GM19035 (cell line): ENCODE data around the gene DCST2.
"Not testable (repeated sequence)": the region's sequence is repeated elsewhere in the genome, so short reads cannot be mapped to it uniquely, and the experiment has no call there.

ENCODE experiments used
- ATAC-seq: cut with Tn5 transposase; IDR thresholded peaks from one replicate; pipeline ENCODE4 v1.9.1; 2021; ENCODE audit not compliant: unreplicated experiment

Gene DCST2

GRCh38 chr1:155000411-155000725 lies 33.2 kb downstream of the DCST2 start:
- no peak for ATAC-seq

- no peak for ATAC-seq
These were observed 33.8 kb downstream of the DCST2 start for GRCh38 chr1:154999571-155000410.

- ATAC-seq = no peak
These were observed 34.6 kb downstream of the DCST2 start for GRCh38 chr1:154998818-154999570.

GRCh38 chr1:154998201-154998780 lies 35.3 kb downstream of the DCST2 start:
- no peak for ATAC-seq

GRCh38 chr1:154996966-154997701 lies 36.4 kb downstream of the DCST2 start:
- no peak for ATAC-seq

GRCh38 chr1:154995301-154995983 lies 38.1 kb downstream of the DCST2 start:
- not testable (repeated sequence) for ATAC-seq

GRCh38 chr1:154994591-154994990 lies 39.0 kb downstream of the DCST2 start:
- ATAC-seq = no peak

GRCh38 chr1:154994269-154994587 lies 39.4 kb downstream of the DCST2 start:
- no peak for ATAC-seq

- no peak for ATAC-seq
These were observed 39.9 kb downstream of the DCST2 start, which contains the start of gene LENEP for GRCh38 chr1:154993572-154994268. Gene LENEP (plus strand): TSS chr1:154993586. CDS start chr1:154993608, 22 bp downstream.

- ATAC-seq = no peak
These were observed 40.6 kb downstream of the DCST2 start for GRCh38 chr1:154992721-154993571.

GRCh38 chr1:154990276-154990675 lies 43.3 kb downstream of the DCST2 start:
- no peak for ATAC-seq

GRCh38 chr1:154989195-154989860 lies 44.3 kb downstream of the DCST2 start:
- no peak for ATAC-seq

- no peak for ATAC-seq
These were observed 45.3 kb downstream of the DCST2 start for GRCh38 chr1:154988058-154988954.

- ATAC-seq = no peak
These were observed 46.3 kb downstream of the DCST2 start for GRCh38 chr1:154987326-154987725.

GRCh38 chr1:154986736-154987135 lies 46.8 kb downstream of the DCST2 start:
- not testable (repeated sequence) for ATAC-seq

- ATAC-seq = no peak
These were observed 49.7 kb downstream of the DCST2 start for GRCh38 chr1:154983776-154984466.
